Lung (tissue), 12 donors: ENCODE data around the gene ATN1. TPM values are rescaled to one million over a fixed set of nuclear protein-coding genes. Genes with fewer than 3 reads are reported as not detected.

Experiments used
- ATAC-seq: fragments of 200-7000 bp; cut with Tn5 transposase; one replicate; pipeline ENCODE4 v1.9.1; 2020; ENCODE audit warnings: moderate number of reproducible peaks; ENCODE audit not compliant: insufficient read depth, low FRiP score
- DNase-seq, 3 donors: peaks; one replicate each; pipeline ENCODE4 v3.0.0-alpha.2; 2013 to 2017
- H3K27ac ChIP-seq, 2 donors: one replicate each; pipeline ENCODE4 v1.5.1; 2013; ENCODE audit warnings: mild to moderate bottlenecking in 2 of 2, moderate library complexity in 2 of 2, control low read depth in 1 of 2, inconsistent platforms in 1 of 2, low read depth in 1 of 2, low read length in 1 of 2
- H3K27me3 ChIP-seq, 3 donors: one replicate each; pipeline ENCODE4 v1.5.1; 2013; ENCODE audit warnings: low read length in 2 of 3; ENCODE audit not compliant: control insufficient read depth in 3 of 3, insufficient read depth in 3 of 3
- H3K36me3 ChIP-seq, 4 donors: one replicate each; pipeline ENCODE4 v1.5.1; 2013; ENCODE audit warnings: low read length in 4 of 4, mild to moderate bottlenecking in 1 of 4, moderate library complexity in 1 of 4; ENCODE audit not compliant: control insufficient read depth in 4 of 4, insufficient read depth in 4 of 4
- H3K4me1 ChIP-seq, 5 donors: one replicate each; pipeline ENCODE4 v1.5.1; 2013; ENCODE audit warnings: low read length in 5 of 5, mild to moderate bottlenecking in 2 of 5, moderate library complexity in 1 of 5; ENCODE audit not compliant: control insufficient read depth in 5 of 5, insufficient read depth in 5 of 5
- H3K4me3 ChIP-seq: one replicate; pipeline ENCODE4 v1.5.1; 2013; ENCODE audit warnings: mild to moderate bottlenecking, control low read depth, moderate library complexity
- H3K9ac ChIP-seq, 2 donors: one replicate each; pipeline ENCODE4 v1.5.1; 2013; ENCODE audit warnings: low read length in 2 of 2, control low read depth in 1 of 2; ENCODE audit not compliant: insufficient read depth in 1 of 2
- H3K9me3 ChIP-seq, 4 donors: one replicate each; pipeline ENCODE4 v1.5.1; 2013; ENCODE audit warnings: low read length in 3 of 4, mild to moderate bottlenecking in 1 of 4, moderate library complexity in 1 of 4; ENCODE audit not compliant: control insufficient read depth in 4 of 4, insufficient read depth in 3 of 4
- WGBS, 2 donors: extraction: QIAGEN DNeasy Blood & Tissue Kit; methylation state at CpG; one replicate each; pipeline ENCODE4 v1.1.7; 2013; 5-methylcytosine and 5-hydroxymethylcytosine counted together
- polyA plus RNA-seq, 2 donors: library from polyadenylated mRNA; stranded (reverse); fragments of 200-250 nt; gene quantifications; one replicate each; pipeline ENCODE4 v1.2.1, GENCODE V29; 2013
- total RNA-seq, 2 donors: library from RNA; depleted of rRNA in 1 of 2; stranded (reverse); fragments of >200 nt in 1 of 2; gene quantifications; one replicate each; pipeline ENCODE4 v1.2.1, GENCODE V29; 2014 to 2021
- TF ChIP-seq, protein P1 (sequence below): IDR thresholded peaks from 2 replicates; pipeline ENCODE4 v1.5.1; 2012; ENCODE audit warnings: mild to moderate bottlenecking; ENCODE audit errors: control extremely low read depth, extremely low read depth
- donor health status: control.
- donor health status: control.
- donor health status: Bipolar disorder and iron deficiency.
- donor health status: healthy.
- donor health status: DM: yes; HTN: yes; CAD: no.

ATN1 gene
- total and polyA plus RNA-seq, 4 donors = 63.5 to 113 (median 79.8) TPM

GRCh38 chr12:6970096-6970527 is 42.4 kb downstream of the ATN1 start:
- no peaks in the 10 kb centered on the region for H3K9me3 ChIP-seq
- ATAC-seq (peak; percentile 29), DNase-seq (peak in 2 of 3 donors; percentile 25 to 44)
- peaks cover 15 to 47% (median 40%) of the 10 kb centered on the region in 4 donors for H3K36me3 ChIP-seq
- peaks cover 4 to 29% (median 13%) of the 10 kb centered on the region in 5 donors for H3K4me1 ChIP-seq
- no peaks in the 10 kb centered on the region for H3K27me3 ChIP-seq
- peak overlapping the region; percentile 91 to 93 for H3K9ac ChIP-seq
- peak overlapping the region; percentile 77 for H3K4me3 ChIP-seq
- WGBS, 2 donors = 1% methylated on average over 31 of the region's 31 CpGs
- peak overlapping the region; percentile 90 to 92 for H3K27ac ChIP-seq
- TF ChIP-seq, protein P1, sequence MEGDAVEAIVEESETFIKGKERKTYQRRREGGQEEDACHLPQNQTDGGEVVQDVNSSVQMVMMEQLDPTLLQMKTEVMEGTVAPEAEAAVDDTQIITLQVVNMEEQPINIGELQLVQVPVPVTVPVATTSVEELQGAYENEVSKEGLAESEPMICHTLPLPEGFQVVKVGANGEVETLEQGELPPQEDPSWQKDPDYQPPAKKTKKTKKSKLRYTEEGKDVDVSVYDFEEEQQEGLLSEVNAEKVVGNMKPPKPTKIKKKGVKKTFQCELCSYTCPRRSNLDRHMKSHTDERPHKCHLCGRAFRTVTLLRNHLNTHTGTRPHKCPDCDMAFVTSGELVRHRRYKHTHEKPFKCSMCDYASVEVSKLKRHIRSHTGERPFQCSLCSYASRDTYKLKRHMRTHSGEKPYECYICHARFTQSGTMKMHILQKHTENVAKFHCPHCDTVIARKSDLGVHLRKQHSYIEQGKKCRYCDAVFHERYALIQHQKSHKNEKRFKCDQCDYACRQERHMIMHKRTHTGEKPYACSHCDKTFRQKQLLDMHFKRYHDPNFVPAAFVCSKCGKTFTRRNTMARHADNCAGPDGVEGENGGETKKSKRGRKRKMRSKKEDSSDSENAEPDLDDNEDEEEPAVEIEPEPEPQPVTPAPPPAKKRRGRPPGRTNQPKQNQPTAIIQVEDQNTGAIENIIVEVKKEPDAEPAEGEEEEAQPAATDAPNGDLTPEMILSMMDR = no peak

DNA sequence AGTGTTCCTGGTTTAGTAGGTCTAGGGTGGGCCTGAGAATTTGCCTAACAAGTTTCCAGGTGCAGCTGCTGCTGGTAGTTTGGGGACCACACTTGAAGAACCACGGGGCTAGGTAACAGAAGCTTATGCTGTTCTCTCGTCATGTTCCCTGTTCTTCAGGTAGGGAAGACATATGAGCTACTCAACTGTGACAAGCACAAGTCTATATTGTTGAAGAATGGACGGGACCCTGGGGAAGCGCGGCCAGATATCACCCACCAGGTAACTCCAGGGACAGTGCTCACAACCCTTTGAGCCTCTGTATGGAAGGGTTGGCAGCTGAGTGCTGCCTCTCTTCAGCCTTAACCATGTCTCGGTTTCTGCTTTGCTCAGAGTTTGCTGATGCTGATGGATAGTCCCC is 46.4 kb downstream of the ATN1 start:
- Histone ChIP-seq H3K4me1 (peaks cover 6 to 19% (median 7%) of the 10 kb centered on the region in 5 donors), H3K9ac (no peak overlapping the region), H3K4me3 (no peak overlapping the region), H3K27ac (no peak overlapping the region), H3K9me3 (no peaks in the 10 kb centered on the region), H3K27me3 (no peaks in the 10 kb centered on the region), H3K36me3 (peaks cover 26 to 43% (median 37%) of the 10 kb centered on the region in 4 donors)
- WGBS, 2 donors = 94 to 95% methylated on average over 6 of the region's 6 CpGs
- no peak for ATAC-seq
- TF ChIP-seq, protein P1 = no peak
- DNase-seq = no peak

GRCh38 chr12:6975297-6976032 is 47.7 kb downstream of the ATN1 start:
- peaks cover 3 to 20% (median 5%) of the 10 kb centered on the region in 5 donors for H3K4me1 ChIP-seq
- peaks cover 26 to 46% (median 42%) of the 10 kb centered on the region in 4 donors for H3K36me3 ChIP-seq
- no peak for ATAC-seq
- H3K27me3 ChIP-seq = no peaks in the 10 kb centered on the region
- H3K9me3 ChIP-seq = no peaks in the 10 kb centered on the region
- no peak for DNase-seq
- 94 to 97% methylated on average over 2 of the region's 2 CpGs for WGBS, 2 donors
- no peak overlapping the region for H3K9ac ChIP-seq
- TF ChIP-seq, protein P1 = no peak
- no peak overlapping the region for H3K27ac ChIP-seq
- no peak overlapping the region for H3K4me3 ChIP-seq
